HG03442 (cell line): ENCODE results near the gene CLCNKB.

Experiments used
- ATAC-seq: cut with Tn5 transposase; IDR thresholded peaks from one replicate; pipeline ENCODE4 v1.9.1; 2021; ENCODE audit warnings: mild to moderate bottlenecking, moderate library complexity; ENCODE audit not compliant: unreplicated experiment

Gene CLCNKB

GRCh38 chr1:16091296-16091695 is 47.7 kb downstream of the CLCNKB start:
- ATAC-seq, result no peak

- no peak for ATAC-seq
Observed at GRCh38 chr1:16092097-16092922, 48.7 kb downstream of the CLCNKB start.

GRCh38 chr1:16092923-16093511 is 49.4 kb downstream of the CLCNKB start:
- ATAC-seq, result no peak

GRCh38 chr1:16093611-16094010 is 50.0 kb downstream of the CLCNKB start:
- ATAC-seq, result no peak

- no peak for ATAC-seq
Observed at GRCh38 chr1:16094453-16095158, 51.0 kb downstream of the CLCNKB start.

GRCh38 chr1:16095447-16095846 is 51.9 kb downstream of the CLCNKB start:
- no peak for ATAC-seq

- no peak for ATAC-seq
Observed at GRCh38 chr1:16099412-16099811, 55.8 kb downstream of the CLCNKB start.

GRCh38 chr1:16101623-16102022 is 58.0 kb downstream of the CLCNKB start:
- no peak for ATAC-seq
